HepG2 (cell line): Measurements from ENCODE around the gene NPBWR2. TPM values are rescaled to one million over a fixed set of nuclear protein-coding genes. Genes with fewer than 3 reads are reported as not detected.

Experiments used
- ARHGAP35 ChIP-seq: sonication (generic); formaldehyde crosslinking; IDR thresholded peaks from 2 replicates; pipeline ENCODE4 v1.9.0; 2022; ENCODE audit warnings: mild to moderate bottlenecking, inconsistent platforms, moderate library complexity, missing genetic modification reagents, borderline replicate concordance
- ARID2 ChIP-seq: sonication (generic); formaldehyde crosslinking; IDR thresholded peaks from 2 replicates; pipeline ENCODE4 v1.8.1; 2022; ENCODE audit warnings: mild to moderate bottlenecking, missing genetic modification reagents, borderline replicate concordance
- ARID3A ChIP-seq: IDR thresholded peaks from 2 replicates; pipeline ENCODE4 v1.6.1; 2012; ENCODE audit warnings: low read depth, low read length, improper control_type of control experiment
- CTCF ChIP-seq: sonication (generic); formaldehyde crosslinking; IDR thresholded peaks from 2 replicates; pipeline ENCODE4 v1.5.0; 2020; ENCODE audit warnings: mild to moderate bottlenecking, missing genetic modification reagents, moderate library complexity
- DR1 ChIP-seq: sonication (generic); formaldehyde crosslinking; IDR thresholded peaks from 2 replicates; pipeline ENCODE4 v1.8.0; 2021; ENCODE audit warnings: mild to moderate bottlenecking, missing genetic modification reagents, inconsistent platforms
- EED ChIP-seq: sonication (generic); formaldehyde crosslinking; IDR thresholded peaks from 2 replicates; pipeline ENCODE4 v1.5.0; 2020; ENCODE audit warnings: mild to moderate bottlenecking, missing genetic modification reagents
- HOXA3 ChIP-seq: sonication (generic); formaldehyde crosslinking; IDR thresholded peaks from 2 replicates; pipeline ENCODE4 v1.5.0; 2020; ENCODE audit warnings: missing genetic modification reagents
- HOXA7 ChIP-seq: sonication (generic); formaldehyde crosslinking; IDR thresholded peaks from 2 replicates; pipeline ENCODE4 v1.8.1; 2022; ENCODE audit warnings: mild to moderate bottlenecking, missing genetic modification reagents, moderate library complexity
- KMT2B ChIP-seq: IDR thresholded peaks from 2 replicates; pipeline ENCODE4 v1.6.1; 2016; ENCODE audit warnings: missing genetic modification reagents, missing compliant biosample characterization
- MAFG ChIP-seq: sonication (generic); formaldehyde crosslinking; IDR thresholded peaks from 2 replicates; pipeline ENCODE4 v1.5.1; 2020; ENCODE audit warnings: mild to moderate bottlenecking, missing genetic modification reagents
- NFE2L1 ChIP-seq: sonication (generic); formaldehyde crosslinking; IDR thresholded peaks from 2 replicates; pipeline ENCODE4 v1.4.0; 2020; ENCODE audit warnings: missing genetic modification reagents, mild to moderate bottlenecking, borderline replicate concordance
- PAF1 ChIP-seq: IDR thresholded peaks from 2 replicates; pipeline ENCODE4 v1.6.1; 2016; ENCODE audit warnings: missing genetic modification reagents, missing compliant biosample characterization
- PITX1 ChIP-seq: sonication (generic); formaldehyde crosslinking; IDR thresholded peaks from 2 replicates; pipeline ENCODE4 v1.5.1; 2020; ENCODE audit warnings: mild to moderate bottlenecking, missing genetic modification reagents
- POLR2AphosphoS2 ChIP-seq: IDR thresholded peaks from 2 replicates; pipeline ENCODE4 v1.6.1; 2011; ENCODE audit warnings: low read depth, low read length, improper control_type of control experiment
- SALL1 ChIP-seq: sonication (generic); formaldehyde crosslinking; IDR thresholded peaks from 2 replicates; pipeline ENCODE4 v1.8.0; 2022; ENCODE audit warnings: mild to moderate bottlenecking, missing genetic modification reagents
- SALL2 ChIP-seq: sonication (generic); formaldehyde crosslinking; IDR thresholded peaks from 2 replicates; pipeline ENCODE4 v1.8.1; 2023; ENCODE audit warnings: mild to moderate bottlenecking, missing genetic modification reagents, inconsistent platforms
- SP4 ChIP-seq: sonication (generic); formaldehyde crosslinking; IDR thresholded peaks from 2 replicates; pipeline ENCODE4 v1.8.1; 2023; ENCODE audit warnings: mild to moderate bottlenecking, missing genetic modification reagents
- TAF1 ChIP-seq: sonication (generic); formaldehyde crosslinking; IDR thresholded peaks from 2 replicates; pipeline ENCODE4 v1.4.0; 2020; ENCODE audit warnings: missing genetic modification reagents
- TP53 ChIP-seq: sonication (generic); formaldehyde crosslinking; conservative IDR thresholded peaks from 2 replicates; pipeline ENCODE4 v1.4.0; 2020; ENCODE audit warnings: missing genetic modification reagents
- ZNF317 ChIP-seq: sonication (generic); formaldehyde crosslinking; IDR thresholded peaks from 2 replicates; pipeline ENCODE4 v1.5.0; 2020; ENCODE audit warnings: mild to moderate bottlenecking, missing genetic modification reagents
- ZNF33A ChIP-seq: sonication (generic); formaldehyde crosslinking; IDR thresholded peaks from 2 replicates; pipeline ENCODE4 v1.5.1; 2020; ENCODE audit warnings: missing genetic modification reagents, mild to moderate bottlenecking, moderate library complexity, borderline replicate concordance
- ZNF367 ChIP-seq: sonication (generic); formaldehyde crosslinking; IDR thresholded peaks from 2 replicates; pipeline ENCODE4 v1.4.0; 2020; ENCODE audit warnings: missing genetic modification reagents, borderline replicate concordance
- ZSCAN21 ChIP-seq: sonication (generic); formaldehyde crosslinking; IDR thresholded peaks from 2 replicates; pipeline ENCODE4 v1.8.0; 2022; ENCODE audit warnings: mild to moderate bottlenecking, missing genetic modification reagents, moderate library complexity, borderline replicate concordance
- ZSCAN30 ChIP-seq: sonication (generic); formaldehyde crosslinking; IDR thresholded peaks from 2 replicates; pipeline ENCODE4 v1.5.0; 2020; ENCODE audit warnings: mild to moderate bottlenecking, missing genetic modification reagents
- polyA plus RNA-seq, 8 experiments: library from polyadenylated mRNA; depleted of rRNA in 3 of 8; stranded (reverse) in 7 of 8; unstranded in 1 of 8; fragments of >200 nt; fragmentation: Illumina TruSeq in 4 of 8; extraction: Trizol in 4 of 8; gene quantifications; 2 replicates each; pipeline versions ENCODE4 v1.2.1 to v1.2.3, GENCODE V29; 2011 to 2016; ENCODE audit warnings: low read depth in 4 of 8, missing spikeins in 1 of 8, mixed read lengths in 1 of 8; ENCODE audit not compliant: insufficient read depth in 1 of 8
- total RNA-seq, 5 experiments: library from RNA; depleted of rRNA; stranded (reverse); fragments of >200 nt; fragmentation: Illumina TruSeq; extraction: Trizol; gene quantifications; 2 replicates each; pipeline ENCODE4 v1.2.3, GENCODE V29; 2016; ENCODE audit warnings: low read depth in 1 of 5
- TF ChIP-seq, protein P1 (sequence below): sonication (generic); formaldehyde crosslinking; IDR thresholded peaks from 2 replicates; pipeline ENCODE4 v1.4.0; 2020; ENCODE audit warnings: missing genetic modification reagents, borderline replicate concordance

The NPBWR2 gene
- total and polyA plus RNA-seq, 2 of the 13 experiments (the other 11 are each of a cell fraction or from before 2014, with no cell fraction given): not detected

GRCh38 chr20:64080013-64080812, 27.2 kb downstream of the NPBWR2 start, which contains the start of gene OPRL1 (continued):
- TF ChIP-seq DR1 (peak; percentile 51; the same call in 1 of the 2 replicates), NFE2L1 (CRISPR knock-in tag) (peak; percentile 62; the same call in 1 of the 2 replicates), HOXA3 (CRISPR knock-in tag) (no peak), KMT2B (CRISPR knock-in tag) (no peak), ZSCAN21 (CRISPR knock-in tag) (no peak), PAF1 (no peak), MAFG (CRISPR knock-in tag) (no peak), ZNF33A (CRISPR knock-in tag) (no peak), ZNF317 (CRISPR knock-in tag) (0 out of 2 replicates have a peak, but pooled peaks have one; percentile 36), SALL2 (CRISPR knock-in tag) (no peak), HOXA7 (CRISPR knock-in tag) (no peak), SALL1 (CRISPR knock-in tag) (peak; percentile 25), ZSCAN30 (CRISPR knock-in tag) (no peak), TAF1 (CRISPR knock-in tag) (peak; percentile 25; the same call in 1 of the 2 replicates), PITX1 (CRISPR knock-in tag) (peak; percentile 11; the same call in 1 of the 2 replicates), CTCF (0 out of 2 replicates have a peak, but pooled peaks have one; percentile 8), ZNF367 (CRISPR knock-in tag) (no peak), POLR2AphosphoS2 (no peak), EED (0 out of 2 replicates have a peak, but pooled peaks have one; percentile 71), ARID2 (CRISPR knock-in tag) (peak; percentile 69; the same call in 1 of the 2 replicates), SP4 (CRISPR knock-in tag) (no peak), ARHGAP35 (CRISPR knock-in tag) (no peak; the same call in 1 of the 2 replicates), TP53 (no peak), ARID3A (no peak)
- TF ChIP-seq, protein P1, sequence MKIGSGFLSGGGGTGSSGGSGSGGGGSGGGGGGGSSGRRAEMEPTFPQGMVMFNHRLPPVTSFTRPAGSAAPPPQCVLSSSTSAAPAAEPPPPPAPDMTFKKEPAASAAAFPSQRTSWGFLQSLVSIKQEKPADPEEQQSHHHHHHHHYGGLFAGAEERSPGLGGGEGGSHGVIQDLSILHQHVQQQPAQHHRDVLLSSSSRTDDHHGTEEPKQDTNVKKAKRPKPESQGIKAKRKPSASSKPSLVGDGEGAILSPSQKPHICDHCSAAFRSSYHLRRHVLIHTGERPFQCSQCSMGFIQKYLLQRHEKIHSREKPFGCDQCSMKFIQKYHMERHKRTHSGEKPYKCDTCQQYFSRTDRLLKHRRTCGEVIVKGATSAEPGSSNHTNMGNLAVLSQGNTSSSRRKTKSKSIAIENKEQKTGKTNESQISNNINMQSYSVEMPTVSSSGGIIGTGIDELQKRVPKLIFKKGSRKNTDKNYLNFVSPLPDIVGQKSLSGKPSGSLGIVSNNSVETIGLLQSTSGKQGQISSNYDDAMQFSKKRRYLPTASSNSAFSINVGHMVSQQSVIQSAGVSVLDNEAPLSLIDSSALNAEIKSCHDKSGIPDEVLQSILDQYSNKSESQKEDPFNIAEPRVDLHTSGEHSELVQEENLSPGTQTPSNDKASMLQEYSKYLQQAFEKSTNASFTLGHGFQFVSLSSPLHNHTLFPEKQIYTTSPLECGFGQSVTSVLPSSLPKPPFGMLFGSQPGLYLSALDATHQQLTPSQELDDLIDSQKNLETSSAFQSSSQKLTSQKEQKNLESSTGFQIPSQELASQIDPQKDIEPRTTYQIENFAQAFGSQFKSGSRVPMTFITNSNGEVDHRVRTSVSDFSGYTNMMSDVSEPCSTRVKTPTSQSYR (CRISPR knock-in tag): no peak
